H9 (cell line): ENCODE results near the gene PATE2. TPM values are rescaled to one million over a fixed set of nuclear protein-coding genes. Genes with fewer than 3 reads are reported as not detected.

Source experiments
- DNase-seq: peaks from one replicate; pipeline ENCODE4 v3.0.0-alpha.2; 2017
- H2AFZ ChIP-seq: one replicate; pipeline ENCODE4 v1.6.1; 2013; ENCODE audit warnings: mild to moderate bottlenecking, low read length, control low read depth, moderate library complexity
- H2AK5ac ChIP-seq: 2 replicates; pipeline ENCODE4 v1.6.1; 2013; ENCODE audit warnings: low read length, control low read depth, mixed read lengths; ENCODE audit not compliant: insufficient read length
- H2BK120ac ChIP-seq: one replicate; pipeline ENCODE4 v1.6.1; 2013; ENCODE audit warnings: low read depth, mild to moderate bottlenecking, low read length, control low read depth, inconsistent platforms; ENCODE audit not compliant: poor library complexity, severe bottlenecking
- H2BK12ac ChIP-seq: 2 replicates; pipeline ENCODE4 v1.6.1; 2013; ENCODE audit warnings: low read length, control low read depth, mixed read lengths, low read depth; ENCODE audit not compliant: insufficient read length
- H2BK15ac ChIP-seq: 2 replicates; pipeline ENCODE4 v1.6.1; 2013; ENCODE audit warnings: low read depth, low read length, control low read depth
- H2BK20ac ChIP-seq: one replicate; pipeline ENCODE4 v1.6.1; 2013; ENCODE audit warnings: low read depth, mild to moderate bottlenecking, low read length, control low read depth, inconsistent platforms; ENCODE audit not compliant: poor library complexity, severe bottlenecking
- H2BK5ac ChIP-seq: 2 replicates; pipeline ENCODE4 v1.6.1; 2013; ENCODE audit warnings: low read length, control low read depth, mixed read lengths; ENCODE audit not compliant: insufficient read length
- H3K14ac ChIP-seq: 2 replicates; pipeline ENCODE4 v1.6.1; 2013; ENCODE audit warnings: low read length, control low read depth; ENCODE audit not compliant: insufficient read depth
- H3K18ac ChIP-seq: 2 replicates; pipeline ENCODE4 v1.6.1; 2013; ENCODE audit warnings: low read depth, mild to moderate bottlenecking, mixed read lengths, low read length, control low read depth; ENCODE audit not compliant: insufficient read length
- H3K23ac ChIP-seq: 2 replicates; pipeline ENCODE4 v1.6.1; 2013; ENCODE audit warnings: low read length, control low read depth, mixed read lengths, low read depth; ENCODE audit not compliant: insufficient read length
- H3K23me2 ChIP-seq: 2 replicates; pipeline ENCODE4 v1.6.1; 2013; ENCODE audit warnings: low read depth, mild to moderate bottlenecking, mixed read lengths, low read length, control low read depth; ENCODE audit not compliant: insufficient read length, poor library complexity, severe bottlenecking
- H3K27ac ChIP-seq: 2 replicates; pipeline ENCODE4 v1.5.1; 2013; ENCODE audit warnings: low read length, control low read depth, mixed read lengths, low read depth; ENCODE audit not compliant: insufficient read length
- H3K27me3 ChIP-seq: 2 replicates; pipeline ENCODE4 v1.6.1; 2013; ENCODE audit warnings: low read length, control low read depth, inconsistent platforms; ENCODE audit not compliant: insufficient read depth
- H3K4ac ChIP-seq: 2 replicates; pipeline ENCODE4 v1.6.1; 2013; ENCODE audit warnings: low read depth, mild to moderate bottlenecking, control low read depth, inconsistent platforms, low read length, moderate library complexity
- H3K4me1 ChIP-seq: 2 replicates; pipeline ENCODE4 v1.6.1; 2013; ENCODE audit warnings: low read length, control low read depth, inconsistent platforms; ENCODE audit not compliant: insufficient read depth
- H3K4me2 ChIP-seq: 2 replicates; pipeline ENCODE4 v1.6.1; 2013; ENCODE audit warnings: low read length, control low read depth, mixed read lengths; ENCODE audit not compliant: insufficient read length, insufficient read depth
- H3K56ac ChIP-seq: 2 replicates; pipeline ENCODE4 v1.6.1; 2013; ENCODE audit warnings: low read depth, mild to moderate bottlenecking, mixed read lengths, low read length, control low read depth; ENCODE audit not compliant: insufficient read length
- H3K79me1 ChIP-seq: 2 replicates; pipeline ENCODE4 v1.6.1; 2013; ENCODE audit warnings: low read depth, mild to moderate bottlenecking, moderate library complexity, low read length, control low read depth, inconsistent platforms; ENCODE audit not compliant: insufficient read depth, poor library complexity, severe bottlenecking
- H3K79me2 ChIP-seq: 2 replicates; pipeline ENCODE4 v1.6.1; 2013; ENCODE audit warnings: low read length, control low read depth, inconsistent platforms; ENCODE audit not compliant: insufficient read depth
- H3K9ac ChIP-seq: 2 replicates; pipeline ENCODE4 v1.6.1; 2013; ENCODE audit warnings: low read length, control low read depth, mixed read lengths; ENCODE audit not compliant: insufficient read length; ENCODE audit errors: extremely low read depth
- H3K9me3 ChIP-seq: one replicate; pipeline ENCODE4 v1.6.1; 2013; ENCODE audit warnings: low read depth, low read length, inconsistent platforms; ENCODE audit not compliant: control insufficient read depth
- H3T11ph ChIP-seq: one replicate; pipeline ENCODE4 v1.6.1; 2013; ENCODE audit warnings: mild to moderate bottlenecking, low read length, control low read depth, inconsistent platforms
- H4K20me1 ChIP-seq: one replicate; pipeline ENCODE4 v1.6.1; 2013; ENCODE audit not compliant: control insufficient read depth, insufficient read length, insufficient read depth
- H4K5ac ChIP-seq: 2 replicates; pipeline ENCODE4 v1.6.1; 2013; ENCODE audit warnings: low read depth, mild to moderate bottlenecking, mixed read lengths, low read length, control low read depth; ENCODE audit not compliant: insufficient read length
- H4K8ac ChIP-seq: replicated peaks from 2 replicates; pipeline ENCODE4 v1.6.1; 2013; ENCODE audit warnings: low read length, control low read depth, mixed read lengths, low read depth; ENCODE audit not compliant: insufficient read length
- H4K91ac ChIP-seq: 2 replicates; pipeline ENCODE4 v1.6.1; 2013; ENCODE audit warnings: low read depth, mild to moderate bottlenecking, moderate library complexity, mixed read lengths, low read length, control low read depth; ENCODE audit not compliant: insufficient read length
- H3K27ac Mint-ChIP-seq, 3 experiments: 2 replicates in 2 of 3; 3 replicates in 1 of 3; pipeline ENCODE4 v1.8.0; 2020 to 2021; ENCODE audit warnings: mixed read lengths in 3 of 3, mild to moderate bottlenecking in 1 of 3, moderate library complexity in 1 of 3
- H3K27me3 Mint-ChIP-seq: 2 replicates; pipeline ENCODE4 v1.8.0; 2021; ENCODE audit warnings: low read depth, mild to moderate bottlenecking, moderate library complexity, mixed read lengths
- H3K36me3 Mint-ChIP-seq, 3 experiments: 2 replicates in 2 of 3; 3 replicates in 1 of 3; pipeline ENCODE4 v1.8.0; 2020 to 2021; ENCODE audit warnings: low read depth in 3 of 3, mixed read lengths in 3 of 3; ENCODE audit not compliant: insufficient read depth in 1 of 3
- H3K4me1 Mint-ChIP-seq, 2 experiments: 2 replicates each; pipeline ENCODE4 v1.8.0; 2020; ENCODE audit warnings: mixed read lengths in 2 of 2
- H3K4me3 Mint-ChIP-seq, 2 experiments: 2 replicates in 1 of 2; 3 replicates in 1 of 2; pipeline ENCODE4 v1.8.0; 2020 to 2021; ENCODE audit warnings: mild to moderate bottlenecking in 2 of 2, mixed read lengths in 2 of 2, moderate library complexity in 1 of 2
- H3K9me3 Mint-ChIP-seq, 2 experiments: 2 replicates in 1 of 2; 3 replicates in 1 of 2; pipeline ENCODE4 v1.8.0; 2020; ENCODE audit warnings: mild to moderate bottlenecking in 2 of 2, mixed read lengths in 2 of 2, moderate library complexity in 1 of 2
- CTCF ChIP-seq: fragments of 200-600 bp; sonication (generic); conservative IDR thresholded peaks from 3 replicates; pipeline ENCODE4 v1.8.0; 2021; ENCODE audit warnings: antibody characterized with exemption, mild to moderate bottlenecking
- WGBS: extraction: QIAGEN DNeasy Blood & Tissue Kit; methylation state at CpG from one replicate; pipeline ENCODE4 v1.1.7; 2013; ENCODE audit warnings: missing lambda C conversion rate, low lambda C conversion rate, mixed read lengths; ENCODE audit not compliant: insufficient read length; ENCODE audit errors: extremely low coverage; 5-methylcytosine and 5-hydroxymethylcytosine counted together
- total RNA-seq: library from RNA; stranded (reverse); gene quantifications from 2 replicates; pipeline ENCODE4 v1.2.1, GENCODE V29; 2021

PATE2 gene
- total RNA-seq, 1 experiment from 2014 or later = 0.17 TPM

- Histone ChIP-seq H2BK12ac (no peak within 1 kb of the TSS), H3K27me3 (no peaks in the 10 kb centered on the region), H3K14ac (no peak within 1 kb of the TSS), H3K23ac (no peak within 1 kb of the TSS), H4K91ac (no peak within 1 kb of the TSS), H3K56ac (no peak within 1 kb of the TSS), H3K4ac (no peak within 1 kb of the TSS), H4K20me1 (peaks cover 2% of the 10 kb centered on the region), H3K18ac (no peak within 1 kb of the TSS), H2BK5ac (no peak within 1 kb of the TSS), H3K23me2 (no peaks in the 10 kb centered on the region), H2AFZ (no peak within 1 kb of the TSS), H4K5ac (no peak within 1 kb of the TSS), H2BK15ac (no peak within 1 kb of the TSS), H3K27ac (no peak within 1 kb of the TSS), H3K4me1 (no peaks in the 10 kb centered on the region), H3K4me2 (no peak within 1 kb of the TSS), H3K9ac (no peak within 1 kb of the TSS), H3T11ph (no peak within 1 kb of the TSS), H2BK20ac (no peak within 1 kb of the TSS), H2AK5ac (no peak within 1 kb of the TSS), H2BK120ac (no peak within 1 kb of the TSS), H3K9me3 (no peaks in the 10 kb centered on the region), H3K79me1 (no peaks in the 10 kb centered on the region), H4K8ac (no peak within 1 kb of the TSS), H3K79me2 (no peaks in the 10 kb centered on the region)
- no CpG with 5 or more reads among the region's 3 CpGs for WGBS
- TF ChIP-seq CTCF = no peak
- H3K4me1 Mint-ChIP-seq = no peaks in the 10 kb centered on the region
- peaks cover 14% of the 10 kb centered on the region for H3K27me3 Mint-ChIP-seq
- H3K4me3 Mint-ChIP-seq = no peak within 1 kb of the TSS
- DNase-seq = no peak
- H3K27ac Mint-ChIP-seq = no peak within 1 kb of the TSS
- no peaks in the 10 kb centered on the region for H3K36me3 Mint-ChIP-seq
- no peaks in the 10 kb centered on the region for H3K9me3 Mint-ChIP-seq
These were observed 32.6 kb downstream of the PATE2 start, which contains the start of gene PATE1 for GRCh38 chr11:125745979-125746378. TSS of gene PATE1 (plus strand) at chr11:125746279. CDS start at chr11:125746305, 26 bp downstream.
